Left lung (tissue), 10 donors: ENCODE data around the gene AMZ1. TPM values are rescaled to one million over a fixed set of nuclear protein-coding genes. Genes with fewer than 3 reads are reported as not detected.

Experiments
- ATAC-seq: fragments of 200-7000 bp; cut with Tn5 transposase; one replicate; pipeline ENCODE4 v1.9.1; 2020; ENCODE audit warnings: moderate library complexity
- DNase-seq, 4 donors: peaks; one replicate each; pipeline ENCODE4 v3.0.0-alpha.2; 2013 to 2020
- H3K27ac ChIP-seq, 2 donors: fragments of 200-600 bp; sonication (generic) in 1 of 2; one replicate each; pipeline versions ENCODE4 v1.5.0 to v1.8.0; 2020 to 2021
- H3K27me3 ChIP-seq, 2 donors: fragments of 200-600 bp; sonication (generic) in 1 of 2; one replicate each; pipeline versions ENCODE4 v1.5.0 to v1.8.0; 2020 to 2021
- H3K36me3 ChIP-seq, 2 donors: fragments of 200-600 bp; sonication (generic) in 1 of 2; one replicate each; pipeline versions ENCODE4 v1.5.0 to v1.8.0; 2020 to 2021
- H3K4me1 ChIP-seq, 2 donors: fragments of 200-600 bp; one replicate each; pipeline ENCODE4 v1.8.0; 2021
- H3K4me3 ChIP-seq, 2 donors: fragments of 200-600 bp; sonication (generic) in 1 of 2; one replicate each; pipeline versions ENCODE4 v1.5.0 to v1.8.0; 2020 to 2021; ENCODE audit warnings: mild to moderate bottlenecking in 1 of 2
- H3K9me3 ChIP-seq, 2 donors: fragments of 200-600 bp; sonication (generic) in 1 of 2; one replicate each; pipeline versions ENCODE4 v1.5.0 to v1.8.0; 2020 to 2021
- intact Hi-C, 2 donors: fragments of 100-400 bp; cut with DNase I; formaldehyde crosslinking; loops; one replicate each; pipeline versions ENCODE4 v1.11.2 to v1.14.2; 2022
- polyA plus RNA-seq, 6 donors: library from polyadenylated mRNA; unstranded; fragments of 120-200 nt; gene quantifications; one replicate each; pipeline ENCODE4 v1.2.1, GENCODE V29; 2013; ENCODE audit not compliant: insufficient read length in 6 of 6
- total RNA-seq, 2 donors: library from RNA; stranded (reverse); fragmentation: NEBNext Ultra II Directional; extraction: Animal tissue kit (Norgen Biotek cat#: 25700); gene quantifications; one replicate each; pipeline ENCODE4 v1.2.1, GENCODE V29; 2021
- TF ChIP-seq, protein P1 (sequence below), 2 donors: fragments of 200-600 bp; sonication (generic) in 1 of 2; IDR thresholded peaks; one replicate each; pipeline versions ENCODE4 v1.5.0 to v1.8.0; 2021; ENCODE audit warnings: antibody characterized with exemption in 2 of 2
- donor health status: DM: no; HTN: yes; CAD: no.
- donor health status: DM: no; HTN: no; CAD: no.

The AMZ1 gene
- total and polyA plus RNA-seq, 8 donors, result 0.13 to 1.7 (median 0.71) TPM

DNA sequence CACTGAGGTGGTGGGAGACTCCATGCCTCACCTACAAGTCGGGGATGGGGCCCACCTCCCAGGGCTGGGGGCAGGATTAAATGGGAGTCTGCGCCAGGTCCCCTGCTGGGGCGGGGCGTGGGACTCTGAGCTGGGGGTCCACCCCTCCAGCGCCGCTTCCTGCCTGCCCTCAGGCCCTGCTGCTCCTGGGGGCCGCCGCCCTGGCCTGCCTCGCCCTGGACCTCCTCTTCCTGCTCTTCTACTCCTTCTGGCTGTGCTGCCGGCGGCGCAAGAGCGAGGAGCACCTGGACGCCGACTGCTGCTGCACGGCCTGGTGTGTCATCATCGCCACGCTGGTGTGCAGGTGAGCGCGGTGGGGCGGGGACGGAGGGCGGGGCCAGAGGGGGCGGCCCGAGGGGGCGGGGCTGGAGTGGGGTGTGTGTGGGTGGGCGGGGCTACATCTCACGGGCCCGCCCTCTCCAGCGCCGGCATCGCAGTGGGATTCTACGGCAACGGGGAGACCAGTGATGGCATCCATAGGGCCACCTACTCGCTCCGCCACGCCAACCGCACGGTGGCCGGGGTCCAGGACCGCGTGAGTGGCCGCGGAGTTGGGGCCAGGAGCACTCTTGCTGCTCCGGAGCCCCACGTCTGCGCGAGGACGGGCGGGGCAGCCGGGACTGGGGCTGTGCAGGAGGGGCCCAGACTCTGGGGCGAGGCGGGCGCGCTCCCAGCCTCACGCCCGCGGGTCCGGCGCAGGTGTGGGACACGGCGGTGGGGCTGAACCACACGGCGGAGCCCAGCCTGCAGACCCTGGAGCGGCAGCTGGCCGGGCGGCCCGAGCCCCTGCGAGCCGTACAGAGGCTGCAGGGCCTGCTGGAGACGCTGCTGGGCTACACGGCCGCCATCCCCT is 41.1 kb upstream of the AMZ1 start:
- peaks cover 21 to 55% of the 10 kb centered on the region in 2 donors for H3K4me1 ChIP-seq
- peaks cover 0 to 55% of the 10 kb centered on the region in 2 donors for H3K36me3 ChIP-seq
- H3K27me3 ChIP-seq, result no peaks in the 10 kb centered on the region
- peak in 1 of 4 donors; percentile 74 for DNase-seq
- ATAC-seq, result no peak
- H3K9me3 ChIP-seq, result no peaks in the 10 kb centered on the region
- TF ChIP-seq, protein P1, sequence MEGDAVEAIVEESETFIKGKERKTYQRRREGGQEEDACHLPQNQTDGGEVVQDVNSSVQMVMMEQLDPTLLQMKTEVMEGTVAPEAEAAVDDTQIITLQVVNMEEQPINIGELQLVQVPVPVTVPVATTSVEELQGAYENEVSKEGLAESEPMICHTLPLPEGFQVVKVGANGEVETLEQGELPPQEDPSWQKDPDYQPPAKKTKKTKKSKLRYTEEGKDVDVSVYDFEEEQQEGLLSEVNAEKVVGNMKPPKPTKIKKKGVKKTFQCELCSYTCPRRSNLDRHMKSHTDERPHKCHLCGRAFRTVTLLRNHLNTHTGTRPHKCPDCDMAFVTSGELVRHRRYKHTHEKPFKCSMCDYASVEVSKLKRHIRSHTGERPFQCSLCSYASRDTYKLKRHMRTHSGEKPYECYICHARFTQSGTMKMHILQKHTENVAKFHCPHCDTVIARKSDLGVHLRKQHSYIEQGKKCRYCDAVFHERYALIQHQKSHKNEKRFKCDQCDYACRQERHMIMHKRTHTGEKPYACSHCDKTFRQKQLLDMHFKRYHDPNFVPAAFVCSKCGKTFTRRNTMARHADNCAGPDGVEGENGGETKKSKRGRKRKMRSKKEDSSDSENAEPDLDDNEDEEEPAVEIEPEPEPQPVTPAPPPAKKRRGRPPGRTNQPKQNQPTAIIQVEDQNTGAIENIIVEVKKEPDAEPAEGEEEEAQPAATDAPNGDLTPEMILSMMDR (IDR thresholded peaks at IDR 0.05), result no peak
- intact Hi-C loops, result no loop called here
- H3K4me3 ChIP-seq, result no peak overlapping the region
- H3K27ac ChIP-seq, result no peak overlapping the region

DNA sequence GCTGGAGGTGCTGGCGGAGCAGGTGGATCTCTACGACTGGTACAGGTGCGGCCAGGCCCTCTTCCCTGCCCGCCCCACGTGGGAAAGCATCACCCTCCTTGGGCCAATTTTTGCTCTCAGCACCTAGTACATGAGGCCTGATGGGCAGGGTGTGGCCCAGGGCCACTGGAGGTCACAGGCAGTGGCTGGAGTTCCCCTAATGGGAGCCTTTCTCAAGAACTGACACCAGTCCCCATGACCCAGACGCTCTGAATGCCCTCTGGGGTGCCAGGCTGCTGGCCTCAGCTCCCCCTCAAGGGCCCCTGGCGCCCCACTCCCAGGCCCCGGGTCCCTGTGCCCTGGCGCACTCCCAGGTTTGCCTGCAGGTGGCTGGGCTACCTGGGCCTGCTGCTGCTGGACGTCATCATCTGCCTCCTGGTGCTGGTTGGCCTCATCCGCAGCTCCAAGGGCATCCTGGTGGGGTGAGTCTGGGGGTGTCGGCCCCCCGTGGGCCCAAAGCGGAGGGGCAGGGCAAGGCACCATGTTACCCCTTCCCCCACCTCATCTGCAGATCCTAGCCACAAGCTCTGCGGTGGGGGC is 40.3 kb upstream of the AMZ1 start:
- Histone ChIP-seq H3K36me3 (peaks cover 0 to 59% of the 10 kb centered on the region in 2 donors), H3K27me3 (no peaks in the 10 kb centered on the region), H3K27ac (no peak overlapping the region), H3K4me3 (no peak overlapping the region), H3K4me1 (peaks cover 16 to 47% of the 10 kb centered on the region in 2 donors), H3K9me3 (no peaks in the 10 kb centered on the region)
- ATAC-seq (peak; percentile 11), DNase-seq (peak in 1 of 4 donors; percentile 74)
- TF ChIP-seq, protein P1 (IDR thresholded peaks at IDR 0.05), result no peak
- intact Hi-C loops, result no loop called here

DNA sequence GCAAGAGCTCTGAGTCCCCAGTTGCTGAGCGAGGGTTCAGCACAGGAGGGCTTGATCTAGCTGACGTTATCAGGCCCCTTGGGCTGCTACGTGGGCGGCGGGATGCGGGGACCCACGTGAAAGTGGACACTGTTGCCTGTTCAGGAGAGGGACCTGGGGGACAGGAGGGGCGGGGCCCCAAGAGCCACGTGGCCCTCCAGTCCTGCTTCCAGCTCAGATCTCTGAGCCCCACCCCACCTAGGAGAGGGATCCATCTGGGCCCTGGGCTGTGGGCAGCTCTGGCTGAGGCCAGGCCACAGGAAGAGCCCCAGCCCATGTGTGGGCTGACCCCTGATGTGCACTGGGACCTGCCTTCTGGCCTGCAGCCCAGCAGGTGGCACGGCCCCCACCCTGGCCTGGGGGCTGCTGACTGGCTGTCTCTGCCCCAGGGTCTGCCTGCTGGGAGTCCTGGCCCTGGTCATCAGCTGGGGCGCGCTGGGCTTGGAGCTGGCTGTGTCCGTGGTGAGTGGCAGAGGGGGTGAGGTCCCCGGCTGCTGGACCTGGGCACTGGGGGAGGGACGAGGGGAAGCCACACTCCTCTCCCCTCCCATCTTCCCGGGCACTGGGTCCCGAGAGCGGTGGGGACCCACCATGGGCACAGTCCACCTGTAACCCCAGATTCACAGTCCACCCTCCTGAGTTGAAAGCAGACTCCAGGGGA is 38.7 kb upstream of the AMZ1 start:
- Histone ChIP-seq H3K27me3 (no peaks in the 10 kb centered on the region), H3K4me1 (peaks cover 13 to 31% of the 10 kb centered on the region in 2 donors), H3K27ac (no peak overlapping the region), H3K9me3 (no peaks in the 10 kb centered on the region), H3K36me3 (peaks cover 0 to 69% of the 10 kb centered on the region in 2 donors), H3K4me3 (no peak overlapping the region)
- ATAC-seq (no peak), DNase-seq (peak in 1 of 4 donors; percentile 76)
- intact Hi-C loops, result no loop called here
- TF ChIP-seq, protein P1 (IDR thresholded peaks at IDR 0.05), result no peak

DNA sequence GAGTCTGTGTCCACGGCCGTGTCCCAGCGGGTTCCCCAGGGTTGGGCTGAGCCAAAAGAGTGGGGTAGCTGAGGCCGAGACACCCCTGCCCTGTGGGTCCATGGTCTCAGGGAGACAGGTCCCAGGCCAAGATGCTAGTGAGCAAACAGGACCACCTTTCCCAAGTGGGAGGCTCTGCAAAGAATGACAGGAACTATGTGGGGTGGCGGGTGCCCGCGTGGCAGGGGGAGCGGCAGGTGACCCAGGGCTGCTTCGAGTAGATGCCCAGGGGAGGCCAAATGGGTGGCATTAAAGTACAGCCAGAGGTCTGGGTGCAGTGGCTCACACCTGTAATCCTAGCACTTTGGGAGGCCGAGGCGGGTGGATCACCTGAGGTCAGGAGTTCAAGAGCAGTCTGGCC is 38.0 kb upstream of the AMZ1 start:
- Histone ChIP-seq H3K9me3 (no peaks in the 10 kb centered on the region), H3K36me3 (peaks cover 0 to 76% of the 10 kb centered on the region in 2 donors), H3K4me1 (peaks cover 6 to 24% of the 10 kb centered on the region in 2 donors), H3K27ac (no peak overlapping the region), H3K27me3 (no peaks in the 10 kb centered on the region), H3K4me3 (no peak overlapping the region)
- intact Hi-C loops, result no loop called here
- ATAC-seq (no peak), DNase-seq (no peak)
- TF ChIP-seq, protein P1 (IDR thresholded peaks at IDR 0.05), result no peak

DNA sequence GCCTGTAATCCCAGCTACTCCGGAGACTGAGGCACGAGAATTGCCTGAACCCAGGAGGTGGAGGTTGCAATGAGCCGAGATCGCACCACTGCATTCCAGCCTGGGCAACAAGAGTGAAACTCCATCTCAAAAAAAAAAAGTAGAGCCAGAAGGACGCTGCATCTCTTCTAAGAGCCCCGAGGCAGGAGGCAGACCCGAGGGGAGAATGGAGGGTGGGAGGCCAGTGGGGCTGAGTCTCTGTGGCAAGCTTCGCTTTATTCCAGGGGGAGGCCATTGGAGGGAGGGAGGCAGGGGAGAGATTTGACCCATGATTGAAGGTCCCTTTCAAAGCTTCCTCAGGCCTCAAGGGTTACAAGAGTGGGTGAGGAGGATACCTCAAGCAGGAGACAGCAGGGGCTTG is 37.6 kb upstream of the AMZ1 start:
- no peak for ATAC-seq
- peaks cover 0 to 78% of the 10 kb centered on the region in 2 donors for H3K36me3 ChIP-seq
- TF ChIP-seq, protein P1 (IDR thresholded peaks at IDR 0.05), result no peak

More for the DNA sequence above, 37.6 kb upstream of the AMZ1 start:
- no peak for DNase-seq
- Histone ChIP-seq H3K4me1 (peaks cover 2 to 20% of the 10 kb centered on the region in 2 donors), H3K27me3 (no peaks in the 10 kb centered on the region), H3K9me3 (no peaks in the 10 kb centered on the region), H3K27ac (no peak overlapping the region), H3K4me3 (no peak overlapping the region)
- intact Hi-C loops, result no loop called here
